Neuron (in vitro differentiated cells): Measurements from ENCODE around the gene GLE1.
"Not testable (repeated sequence)": the region's sequence is repeated elsewhere in the genome, so short reads cannot be mapped to it uniquely, and the experiment has no call there.

Source experiments
- H2AFZ ChIP-seq: one replicate; pipeline ENCODE4 v1.6.1; 2013; ENCODE audit warnings: low read depth, mild to moderate bottlenecking, inconsistent platforms, low read length, moderate library complexity
- H3K27me3 ChIP-seq: one replicate; pipeline ENCODE4 v1.6.1; 2013; ENCODE audit warnings: low read length; ENCODE audit not compliant: insufficient read depth
- H3K36me3 ChIP-seq: one replicate; pipeline ENCODE4 v1.6.1; 2013; ENCODE audit warnings: low read length; ENCODE audit not compliant: insufficient read depth
- H3K4me1 ChIP-seq: one replicate; pipeline ENCODE4 v1.6.1; 2013; ENCODE audit warnings: low read length; ENCODE audit not compliant: insufficient read depth
- H3K4me3 ChIP-seq: 2 replicates; pipeline ENCODE4 v1.5.1; 2013; ENCODE audit warnings: mild to moderate bottlenecking, low read length, moderate library complexity
- H3K9me3 ChIP-seq: one replicate; pipeline ENCODE4 v1.6.1; 2013; ENCODE audit warnings: low read length

Gene GLE1

DNA sequence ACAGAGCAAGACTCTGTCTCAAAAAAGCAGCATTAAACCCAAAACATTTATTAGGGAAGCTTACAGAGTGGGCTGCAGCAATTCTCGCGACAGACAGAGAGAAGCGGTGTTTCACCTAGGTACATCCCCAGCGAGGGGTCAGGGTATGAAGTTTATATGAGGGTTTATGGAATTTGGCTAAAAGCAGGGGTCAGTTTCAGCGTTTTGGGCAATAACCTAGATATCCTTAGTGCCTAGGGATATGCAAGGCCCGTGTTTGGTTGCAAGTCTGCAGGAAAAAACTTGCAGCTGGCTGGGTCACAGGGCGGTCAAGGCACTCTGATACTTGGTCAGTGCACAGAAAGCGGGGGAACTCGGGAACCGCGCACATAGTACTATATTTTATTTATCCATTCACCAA lies 649 bp upstream of the GLE1 start:
- Histone ChIP-seq H2AFZ (no peak overlapping the region), H3K27me3 (no peaks in the 10 kb centered on the region), H3K9me3 (no peaks in the 10 kb centered on the region), H3K4me1 (peaks cover 9% of the 10 kb centered on the region), H3K36me3 (peaks cover 27% of the 10 kb centered on the region), H3K4me3 (peak overlapping the region; percentile 80)

DNA sequence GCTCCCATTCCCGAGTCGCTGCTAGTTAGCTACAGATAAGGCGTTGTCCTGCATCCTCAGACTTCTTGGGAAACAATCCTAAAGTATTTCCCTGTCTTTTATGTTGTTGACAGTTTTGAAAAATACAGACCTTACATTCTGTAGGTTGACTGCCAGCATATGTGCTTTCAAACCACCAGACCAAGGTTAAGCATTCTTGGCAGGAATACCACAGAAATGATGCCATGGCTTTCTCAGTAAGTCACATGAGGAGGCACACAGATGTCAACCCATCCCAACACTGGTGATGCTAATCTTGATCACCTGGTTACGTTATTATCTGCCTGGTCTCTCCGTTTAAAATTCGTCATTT lies 871 bp downstream of the GLE1 start:
- Histone ChIP-seq H2AFZ (no peak overlapping the region), H3K4me3 (peak overlapping the region; percentile 80)

DNA sequence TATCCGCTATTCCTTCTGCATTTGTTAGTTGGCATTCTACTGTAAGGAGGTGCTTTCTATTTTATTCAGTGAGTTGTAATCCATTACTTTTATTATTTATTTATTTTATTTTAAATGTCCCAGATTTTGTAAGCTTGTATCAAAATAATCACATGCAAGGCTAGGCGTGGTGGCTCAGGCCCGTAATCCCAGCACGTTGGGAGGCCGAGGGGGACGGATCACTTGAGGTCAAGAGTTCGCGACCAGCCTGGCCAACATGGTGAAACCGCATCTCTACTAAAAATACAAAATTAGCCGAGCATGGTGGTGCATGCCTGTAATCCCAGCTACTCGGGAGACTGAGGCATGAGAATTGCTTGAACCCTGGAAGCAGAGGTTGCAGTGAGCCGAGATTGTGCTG lies 1.4 kb downstream of the GLE1 start:
- Histone ChIP-seq H3K36me3 (peaks cover 20% of the 10 kb centered on the region), H3K4me3 (peak overlapping the region; percentile 80)
- not testable (repeated sequence) for H3K9me3 ChIP-seq, H3K4me1 ChIP-seq, H2AFZ ChIP-seq, H3K27me3 ChIP-seq

More for the DNA sequence above, 871 bp downstream of the GLE1 start:
- no peaks in the 10 kb centered on the region for H3K27me3 ChIP-seq
- no peaks in the 10 kb centered on the region for H3K9me3 ChIP-seq
- H3K36me3 ChIP-seq, result peaks cover 25% of the 10 kb centered on the region
- peaks cover 9% of the 10 kb centered on the region for H3K4me1 ChIP-seq

DNA sequence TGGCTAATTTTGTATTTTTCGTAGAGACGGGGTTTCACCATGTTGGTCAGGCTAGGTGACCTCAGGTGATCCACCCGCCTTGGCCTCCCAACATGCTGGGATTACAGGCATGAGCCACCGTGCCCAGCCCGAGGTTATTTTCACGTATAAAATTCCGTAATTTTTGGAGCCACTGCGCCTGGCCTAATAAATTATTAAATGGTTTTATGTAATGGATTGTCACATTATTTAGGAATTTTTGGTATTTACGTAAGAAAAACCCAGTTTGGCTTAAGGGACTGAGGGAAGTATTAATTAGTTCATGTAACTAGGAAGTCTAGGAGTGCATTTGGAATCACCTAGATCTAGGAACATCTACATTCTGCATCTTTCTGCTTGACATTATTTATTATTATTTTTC lies 8.3 kb downstream of the GLE1 start:
- Histone ChIP-seq H3K4me3 (no peak overlapping the region), H3K9me3 (no peaks in the 10 kb centered on the region), H2AFZ (no peak overlapping the region), H3K27me3 (no peaks in the 10 kb centered on the region), H3K4me1 (no peaks in the 10 kb centered on the region), H3K36me3 (peaks cover 50% of the 10 kb centered on the region)

DNA sequence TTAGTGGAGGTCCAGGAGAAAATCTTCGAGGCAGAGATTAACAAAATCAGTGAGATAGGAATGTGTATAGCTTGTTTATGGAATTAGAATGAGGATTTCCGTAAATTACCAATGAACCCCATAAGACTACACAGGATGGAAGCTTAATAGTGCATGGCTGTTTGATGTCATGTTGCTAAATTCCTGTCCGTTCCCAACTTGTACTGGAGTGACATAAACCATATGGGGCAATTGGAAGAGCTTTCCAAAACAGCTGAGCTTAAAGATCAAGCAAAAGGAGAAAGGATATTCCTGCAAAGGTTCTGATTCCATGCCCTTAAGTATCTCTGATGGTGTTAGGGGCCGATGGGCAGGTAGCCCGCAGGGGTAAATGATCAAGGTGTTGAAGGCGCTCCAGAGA lies 17.4 kb downstream of the GLE1 start:
- Histone ChIP-seq H3K4me1 (no peaks in the 10 kb centered on the region), H3K36me3 (peaks cover 53% of the 10 kb centered on the region), H3K4me3 (no peak overlapping the region), H2AFZ (no peak overlapping the region), H3K27me3 (no peaks in the 10 kb centered on the region), H3K9me3 (no peaks in the 10 kb centered on the region)

DNA sequence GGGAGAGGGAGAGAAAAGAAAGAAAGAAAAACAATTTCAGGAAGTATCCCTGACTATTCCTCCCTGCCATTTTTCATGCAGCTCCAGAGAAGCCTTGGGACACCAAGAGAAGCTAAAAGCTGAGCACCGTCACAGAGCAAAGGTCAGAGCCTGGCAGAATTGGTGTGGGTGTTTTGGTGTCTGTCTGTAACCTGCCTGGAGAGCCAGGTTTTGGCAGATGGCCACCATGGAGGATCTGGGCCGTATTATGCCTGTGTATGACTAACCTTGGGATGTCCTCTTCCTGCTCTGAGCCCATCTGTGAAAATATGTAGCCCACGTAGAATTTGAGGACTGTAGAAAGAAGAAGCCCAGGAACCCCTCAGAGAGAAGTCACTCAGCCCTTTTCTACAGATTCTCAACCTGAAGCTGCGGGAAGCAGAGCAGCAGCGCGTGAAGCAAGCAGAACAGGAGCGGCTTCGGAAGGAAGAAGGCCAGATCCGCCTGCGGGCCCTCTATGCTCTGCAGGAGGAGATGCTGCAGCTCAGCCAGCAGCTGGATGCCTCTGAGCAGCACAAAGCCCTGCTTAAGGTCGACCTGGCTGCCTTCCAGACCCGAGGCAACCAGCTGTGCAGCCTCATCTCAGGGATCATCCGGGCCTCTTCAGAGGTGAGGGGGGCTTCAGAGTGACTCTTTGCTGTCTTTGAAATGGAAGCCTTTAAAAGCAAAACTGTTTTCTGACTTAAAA lies 18.8 kb downstream of the GLE1 start:
- H3K27me3 ChIP-seq, result no peaks in the 10 kb centered on the region
- no peak overlapping the region for H3K4me3 ChIP-seq
- peaks cover 48% of the 10 kb centered on the region for H3K36me3 ChIP-seq
- no peaks in the 10 kb centered on the region for H3K9me3 ChIP-seq
- no peaks in the 10 kb centered on the region for H3K4me1 ChIP-seq
- H2AFZ ChIP-seq, result no peak overlapping the region

DNA sequence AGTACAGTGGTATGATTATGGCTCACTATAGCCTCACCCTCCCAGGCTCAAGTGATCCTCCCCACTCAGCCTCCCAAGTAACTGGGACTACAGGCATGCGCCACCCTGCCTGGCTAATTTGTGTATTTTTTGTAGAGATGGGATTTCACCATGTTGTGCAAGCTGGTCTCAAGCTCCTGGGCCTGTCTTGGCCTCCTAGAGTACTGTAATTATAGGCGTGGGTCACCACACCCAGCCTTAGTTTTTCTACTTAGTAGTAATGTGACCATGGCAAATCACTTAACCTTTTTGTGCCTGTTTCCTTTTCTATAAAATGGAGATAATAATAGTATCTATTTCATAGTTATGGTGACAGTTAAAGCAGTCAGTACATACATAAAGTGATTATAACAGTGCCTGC lies 22.2 kb downstream of the GLE1 start:
- Histone ChIP-seq H3K4me3 (no peak overlapping the region), H3K4me1 (no peaks in the 10 kb centered on the region), H3K27me3 (no peaks in the 10 kb centered on the region), H3K9me3 (no peaks in the 10 kb centered on the region), H3K36me3 (peaks cover 62% of the 10 kb centered on the region), H2AFZ (no peak overlapping the region)

DNA sequence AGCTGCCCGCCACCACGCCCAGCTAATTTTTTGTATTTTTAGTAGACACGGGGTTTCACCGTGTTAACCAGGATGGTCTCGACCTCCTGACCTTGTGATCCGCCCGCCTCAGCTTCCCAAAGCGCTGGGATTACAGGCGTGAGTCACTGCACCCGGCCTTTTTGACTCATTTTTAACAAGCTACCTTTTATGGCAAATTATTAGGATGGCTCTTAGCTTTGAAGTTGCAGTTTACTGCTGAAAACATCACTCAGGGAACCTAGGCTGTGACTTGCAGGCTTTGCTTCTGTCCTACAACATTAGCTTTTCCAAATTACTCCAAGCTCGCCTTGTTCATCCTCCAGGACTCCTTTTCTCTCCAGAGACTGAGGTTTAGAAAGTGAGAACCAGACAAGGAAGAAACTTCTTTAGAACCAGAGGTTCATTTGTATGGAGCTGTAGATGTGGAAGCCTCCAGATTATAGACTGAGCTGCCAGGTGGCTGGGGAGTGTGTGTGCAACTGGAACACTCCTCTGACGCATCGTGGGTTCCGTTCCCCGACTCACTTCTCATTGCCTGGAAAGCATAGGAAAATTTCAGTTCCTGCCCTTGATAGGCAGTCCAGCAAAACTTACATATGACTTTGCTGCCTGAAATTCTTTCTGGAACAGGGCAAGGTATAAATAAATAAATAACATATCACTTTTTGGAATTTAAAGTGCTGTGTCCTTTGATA lies 24.1 kb downstream of the GLE1 start:
- Histone ChIP-seq H3K27me3 (no peaks in the 10 kb centered on the region), H2AFZ (no peak overlapping the region), H3K36me3 (peaks cover 60% of the 10 kb centered on the region), H3K4me3 (no peak overlapping the region), H3K4me1 (no peaks in the 10 kb centered on the region), H3K9me3 (no peaks in the 10 kb centered on the region)

DNA sequence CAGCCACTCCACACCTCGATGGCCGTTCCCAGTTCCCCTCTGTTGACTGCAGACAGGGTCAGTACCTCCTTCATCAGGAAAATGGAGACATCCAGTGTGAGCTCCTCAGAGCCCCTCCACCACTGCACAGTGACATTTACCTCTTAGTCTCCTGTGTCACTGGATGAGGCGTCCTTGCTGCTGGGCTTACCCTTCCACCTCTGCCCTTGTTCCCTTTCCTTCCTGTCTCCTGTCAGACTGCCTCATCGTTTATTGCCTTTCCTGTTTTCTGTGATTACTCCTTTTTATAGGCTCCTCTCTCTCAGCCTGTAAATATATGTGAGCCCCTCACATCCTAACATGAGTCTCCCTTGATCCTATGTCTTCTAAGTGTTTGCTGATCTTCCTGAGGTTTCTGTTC lies 24.7 kb downstream of the GLE1 start:
- Histone ChIP-seq H3K4me1 (no peaks in the 10 kb centered on the region), H2AFZ (no peak overlapping the region), H3K9me3 (no peaks in the 10 kb centered on the region), H3K27me3 (no peaks in the 10 kb centered on the region), H3K36me3 (peaks cover 63% of the 10 kb centered on the region), H3K4me3 (no peak overlapping the region)

DNA sequence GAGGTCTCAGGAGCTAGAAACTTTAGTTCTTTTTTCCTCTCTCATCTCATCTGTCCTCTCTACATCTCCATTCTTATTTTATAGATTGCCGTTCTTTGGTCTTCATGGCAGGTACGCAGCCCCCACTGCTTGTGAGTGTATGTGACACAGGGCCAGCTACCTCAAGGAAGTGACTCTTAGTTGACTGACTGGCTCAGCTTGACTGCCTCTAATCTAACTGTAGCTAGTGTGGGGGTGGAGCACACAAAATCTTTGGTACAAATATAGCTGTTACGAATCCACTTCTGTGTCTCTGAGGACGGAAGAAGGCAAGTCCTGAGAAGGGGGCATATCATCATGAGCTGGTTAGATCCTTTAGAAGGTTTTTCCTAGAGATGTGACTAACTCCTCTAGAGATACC lies 28.1 kb downstream of the GLE1 start:
- H3K27me3 ChIP-seq, result no peaks in the 10 kb centered on the region
- no peak overlapping the region for H3K4me3 ChIP-seq
- H3K9me3 ChIP-seq, result no peaks in the 10 kb centered on the region
- H2AFZ ChIP-seq, result no peak overlapping the region
- H3K4me1 ChIP-seq, result no peaks in the 10 kb centered on the region
- peaks cover 53% of the 10 kb centered on the region for H3K36me3 ChIP-seq

DNA sequence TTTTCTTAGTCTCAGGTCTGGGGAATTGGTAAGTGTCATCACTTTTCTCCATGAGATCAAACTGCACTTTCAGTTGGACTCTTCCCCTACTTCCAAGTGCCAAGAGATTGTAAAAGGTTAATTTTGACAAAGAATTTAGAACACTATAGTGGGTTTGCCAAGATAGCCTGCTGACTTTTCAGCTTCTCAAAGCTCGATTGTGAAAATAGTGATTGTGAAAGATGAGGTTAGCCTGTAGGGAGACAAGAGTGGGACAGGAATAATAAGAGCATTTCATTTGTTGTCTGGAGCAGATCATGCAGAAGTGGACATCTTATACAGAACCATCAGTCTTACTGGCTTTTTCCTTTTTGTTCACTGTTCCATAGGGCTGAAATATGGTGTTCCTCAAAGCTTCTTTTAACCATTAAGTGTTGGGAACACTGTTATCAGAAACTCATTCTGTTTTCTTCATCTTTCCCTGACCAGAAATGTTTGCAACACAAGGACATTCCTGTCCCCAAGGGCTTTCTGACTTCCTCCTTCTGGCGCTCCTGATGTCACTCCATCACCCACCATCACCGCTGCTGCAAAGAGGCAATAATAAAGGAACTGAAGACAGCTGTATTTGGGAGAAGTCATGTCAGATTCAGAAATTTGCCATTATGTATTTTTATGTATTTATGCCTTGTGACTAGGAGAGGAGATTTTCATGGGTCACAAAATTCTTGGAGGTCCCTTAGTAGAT lies 36.3 kb downstream of the GLE1 start:
- Histone ChIP-seq H3K36me3 (peaks cover 61% of the 10 kb centered on the region), H3K4me1 (no peaks in the 10 kb centered on the region), H3K4me3 (no peak overlapping the region), H2AFZ (no peak overlapping the region), H3K9me3 (no peaks in the 10 kb centered on the region), H3K27me3 (no peaks in the 10 kb centered on the region)

DNA sequence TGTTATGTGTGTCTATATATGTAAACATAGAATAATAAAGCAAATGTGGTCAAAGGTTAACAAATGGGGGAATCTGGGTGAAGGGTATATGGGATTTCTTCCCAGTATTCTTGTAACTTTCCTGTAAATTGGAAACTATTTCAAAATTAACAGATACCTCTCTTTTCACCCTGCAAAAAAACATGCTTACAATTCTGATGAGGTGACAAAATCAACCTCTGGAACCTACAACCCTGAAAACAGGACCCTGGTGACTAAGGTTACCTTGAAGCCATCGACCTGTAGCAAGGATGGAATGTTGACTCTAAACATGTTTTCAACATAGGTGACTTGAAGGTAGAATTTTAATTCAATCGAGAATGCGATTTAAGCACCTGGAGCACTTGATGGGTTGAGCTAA lies 42.0 kb downstream of the GLE1 start:
- no peak overlapping the region for H2AFZ ChIP-seq
- peaks cover 15% of the 10 kb centered on the region for H3K4me1 ChIP-seq
- no peak overlapping the region for H3K4me3 ChIP-seq
- H3K9me3 ChIP-seq, result no peaks in the 10 kb centered on the region
- no peaks in the 10 kb centered on the region for H3K27me3 ChIP-seq
- peaks cover 11% of the 10 kb centered on the region for H3K36me3 ChIP-seq

DNA sequence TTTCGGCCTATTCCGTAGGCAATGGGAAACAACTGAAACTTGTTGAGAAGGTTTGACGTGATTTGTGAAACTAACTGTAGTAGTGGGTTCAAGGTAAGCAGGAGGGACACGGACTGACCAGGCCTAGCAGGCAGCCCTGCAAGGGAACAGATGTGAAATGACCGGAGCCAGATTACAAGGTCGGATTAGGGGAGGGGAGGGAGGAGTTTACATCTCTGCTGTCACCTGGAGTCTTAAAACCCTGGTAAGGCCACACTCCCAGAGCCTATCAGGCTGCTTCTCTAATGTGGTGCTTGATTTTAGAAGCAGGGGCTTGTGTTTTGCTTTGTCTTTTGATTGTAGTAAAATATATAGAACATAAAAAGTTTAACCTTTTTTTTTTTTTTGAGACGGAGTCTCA lies 44.4 kb downstream of the GLE1 start:
- Histone ChIP-seq H3K4me3 (no peak overlapping the region), H2AFZ (no peak overlapping the region), H3K4me1 (peaks cover 18% of the 10 kb centered on the region), H3K36me3 (peaks cover 2% of the 10 kb centered on the region), H3K27me3 (no peaks in the 10 kb centered on the region), H3K9me3 (no peaks in the 10 kb centered on the region)
